B cell (primary cell): ENCODE results near the gene IL19. TPM values are rescaled to one million over a fixed set of nuclear protein-coding genes. Genes with fewer than 3 reads are reported as not detected.

Source experiments
- ATAC-seq: fragments of 200-7000 bp; cut with Tn5 transposase; one replicate; pipeline ENCODE4 v1.10.0; 2021; ENCODE audit warnings: low read depth, mild to moderate bottlenecking, moderate number of reproducible peaks, moderate library complexity
- CTCF ChIA-PET: fragments of 350-600 bp; sonication (Branson Sonifier 250); formaldehyde crosslinking; loops from one replicate; lab custom pipeline; 2021; ENCODE audit warnings: antibody characterized with exemption, inconsistent platforms; lab: Charles Lee
- POLR2A ChIA-PET: fragments of 350-600 bp; sonication (Branson Sonifier 250); formaldehyde crosslinking; loops from one replicate; lab custom pipeline; 2021; ENCODE audit warnings: antibody characterized with exemption; lab: Charles Lee
- DNase-seq: peaks from one replicate; pipeline ENCODE4 v3.0.0; 2013
- H2AFZ ChIP-seq: 2 replicates; pipeline ENCODE4 v1.6.1; 2012; ENCODE audit warnings: mild to moderate bottlenecking, low read depth, low read length; ENCODE audit not compliant: insufficient read depth, poor library complexity, severe bottlenecking
- H3K27ac ChIP-seq, 2 donors: 1 replicate in 1 of 2; 2 replicates in 1 of 2; pipeline ENCODE4 v1.5.1; 2012 to 2013; ENCODE audit warnings: low read length in 2 of 2, mild to moderate bottlenecking in 2 of 2, moderate library complexity in 1 of 2
- H3K27me3 ChIP-seq, 4 experiments: fragments of 200-600 bp in 1 of 4; sonication (generic) in 1 of 4; replicated peaks in 1 of 4; 1 replicate in 2 of 4; 2 replicates in 2 of 4; pipeline versions ENCODE4 v1.6.1 to v1.7.0; 2013 to 2016; ENCODE audit warnings: low read length in 3 of 4, mild to moderate bottlenecking in 2 of 4, mixed read lengths in 1 of 4, moderate library complexity in 1 of 4; ENCODE audit not compliant: insufficient read depth in 4 of 4, control insufficient read depth in 3 of 4; ENCODE audit errors: control extremely low read depth in 1 of 4
- H3K36me3 ChIP-seq, 2 experiments: replicated peaks in 1 of 2; 1 replicate in 1 of 2; 2 replicates in 1 of 2; pipeline versions ENCODE4 v1.6.1 to v1.7.1; 2013; ENCODE audit warnings: low read length in 1 of 2; ENCODE audit not compliant: insufficient read depth in 2 of 2, control insufficient read depth in 1 of 2; ENCODE audit errors: control extremely low read depth in 1 of 2, extremely low read depth in 1 of 2
- H3K4me1 ChIP-seq, 2 donors: fragments of 200-600 bp in 1 of 2; sonication (generic) in 1 of 2; 1 replicate in 1 of 2; 2 replicates in 1 of 2; pipeline versions ENCODE4 v1.5.1 to v1.6.1; 2013 to 2017; ENCODE audit warnings: low read length in 2 of 2; ENCODE audit not compliant: control insufficient read depth in 2 of 2, insufficient read depth in 2 of 2
- H3K4me2 ChIP-seq: replicated peaks from 2 replicates; pipeline ENCODE3; 2012; ENCODE audit warnings: mild to moderate bottlenecking, low read depth, low read length; ENCODE audit not compliant: poor library complexity, severe bottlenecking
- H3K4me3 ChIP-seq, 5 experiments: fragments of 200-600 bp in 1 of 5; sonication (generic) in 1 of 5; 1 replicate in 3 of 5; 2 replicates in 2 of 5; pipeline versions ENCODE4 v1.5.1 to v1.7.0; 2011 to 2016; ENCODE audit warnings: low read length in 4 of 5, mild to moderate bottlenecking in 4 of 5, low read depth in 2 of 5, control low read depth in 1 of 5, moderate library complexity in 1 of 5; ENCODE audit not compliant: insufficient read depth in 1 of 5; ENCODE audit errors: control extremely low read depth in 1 of 5, extremely low read depth in 1 of 5
- H3K79me2 ChIP-seq: fragments of 200-600 bp; sonication (generic); one replicate; pipeline ENCODE4 v1.6.0; 2016; ENCODE audit warnings: low read length; ENCODE audit not compliant: control insufficient read depth, insufficient read depth
- H3K9ac ChIP-seq: fragments of 200-600 bp; sonication (generic); 2 replicates; pipeline ENCODE4 v1.6.1; 2017; ENCODE audit warnings: mild to moderate bottlenecking, low read length, moderate library complexity
- H3K9me3 ChIP-seq, 3 donors: one replicate each; pipeline versions ENCODE4 v1.6.1 to v1.7.1; 2013; ENCODE audit warnings: low read length in 2 of 3; ENCODE audit not compliant: control insufficient read depth in 2 of 3, insufficient read depth in 1 of 3; ENCODE audit errors: control extremely low read depth in 1 of 3
- H4K20me1 ChIP-seq: 2 replicates; pipeline ENCODE4 v1.6.0; 2012; ENCODE audit warnings: mild to moderate bottlenecking, low read length; ENCODE audit not compliant: insufficient read depth, control insufficient read depth, poor library complexity, severe bottlenecking
- H3K27ac Mint-ChIP-seq: one replicate; pipeline ENCODE4 v1.8.0; 2021; ENCODE audit warnings: mixed read lengths
- H3K27me3 Mint-ChIP-seq: one replicate; pipeline ENCODE4 v1.8.0; 2021; ENCODE audit warnings: mixed read lengths
- H3K4me1 Mint-ChIP-seq: one replicate; pipeline ENCODE4 v1.8.0; 2021; ENCODE audit warnings: mixed read lengths
- H3K4me3 Mint-ChIP-seq: one replicate; pipeline ENCODE4 v1.8.0; 2021; ENCODE audit warnings: mixed read lengths
- H3K9me3 Mint-ChIP-seq: one replicate; pipeline ENCODE4 v1.8.0; 2022; ENCODE audit warnings: mixed read lengths; ENCODE audit not compliant: insufficient read depth
- EZH2 ChIP-seq: IDR thresholded peaks from 2 replicates; pipeline ENCODE4 v1.6.1; 2012; ENCODE audit warnings: borderline replicate concordance, low read depth, mild to moderate bottlenecking, moderate library complexity, low read length; ENCODE audit not compliant: insufficient read depth, poor library complexity, severe bottlenecking
- WGBS: methylation state at CpG from one replicate; pipeline ENCODE4 v1.1.5; 2013; ENCODE audit warnings: missing lambda C conversion rate; ENCODE audit not compliant: insufficient coverage; 5-methylcytosine and 5-hydroxymethylcytosine counted together
- intact Hi-C: fragments of 100-400 bp; cut with micrococcal nuclease; formaldehyde crosslinking; loops from one replicate; pipeline ENCODE4 v1.10.0; 2022
- polyA plus RNA-seq: library from polyadenylated mRNA; depleted of rRNA; stranded (reverse); fragments of >200 nt; gene quantifications from 2 replicates; pipeline ENCODE4 v1.2.3, GENCODE V29; 2012
- total RNA-seq, 2 donors: library from RNA; stranded (reverse); fragments of 120-200 nt in 1 of 2; gene quantifications; 1 replicate in 1 of 2; 2 replicates in 1 of 2; pipeline versions ENCODE4 v1.2.3 to v1.2.4, GENCODE V29; 2013 to 2022
- TF ChIP-seq, protein P1 (sequence below): fragments of 200-600 bp; IDR thresholded peaks from one replicate; pipeline ENCODE4 v1.8.0; 2022; ENCODE audit warnings: antibody characterized with exemption, mild to moderate bottlenecking

The IL19 gene
- total and polyA plus RNA-seq, 2 donors (not counting 1 experiment from before 2014, with no cell fraction given) = 0.27 TPM; not detected in 1

- Histone ChIP-seq H3K9me3 (no peaks in the 10 kb centered on the region), H3K9ac (no peak overlapping the region), H3K27me3 (no peaks in the 10 kb centered on the region), H3K36me3 (peaks cover 2 to 43% of the 10 kb centered on the region in 2 experiments), H3K4me1 (peaks cover 25 to 32% of the 10 kb centered on the region in 2 donors), H2AFZ (no peak overlapping the region), H4K20me1 (peaks cover 60% of the 10 kb centered on the region), H3K79me2 (peaks cover 48% of the 10 kb centered on the region), H3K4me3 (no peak overlapping the region), H3K4me2 (no peak overlapping the region), H3K27ac (no peak overlapping the region)
- ATAC-seq (no peak), DNase-seq (no peak)
- Mint-ChIP-seq H3K4me1 (peaks cover 44% of the 10 kb centered on the region), H3K27ac (no peak overlapping the region), H3K9me3 (no peaks in the 10 kb centered on the region), H3K27me3 (no peaks in the 10 kb centered on the region), H3K4me3 (no peak overlapping the region)
- intact Hi-C loops = loop anchor here (2.0 kb wide), 2 partner anchors 63 to 81 kb away; no protein-coding TSS in a partner anchor
- 67% methylated on average over 8 of the region's 8 CpGs for WGBS
- ChIA-PET POLR2A (interaction anchor here (1.0 kb wide), 1 partner anchor 89 kb away, joined by 8 read pairs; no protein-coding TSS in a partner anchor), CTCF (interaction anchor here (0.6 to 13.1 kb wide), 11 partner anchors 36 to 253 kb away, joined by 3 to 145 read pairs (median 3); partner anchors contain the start of gene IL20)
- no peak for TF ChIP-seq EZH2
- TF ChIP-seq, protein P1, sequence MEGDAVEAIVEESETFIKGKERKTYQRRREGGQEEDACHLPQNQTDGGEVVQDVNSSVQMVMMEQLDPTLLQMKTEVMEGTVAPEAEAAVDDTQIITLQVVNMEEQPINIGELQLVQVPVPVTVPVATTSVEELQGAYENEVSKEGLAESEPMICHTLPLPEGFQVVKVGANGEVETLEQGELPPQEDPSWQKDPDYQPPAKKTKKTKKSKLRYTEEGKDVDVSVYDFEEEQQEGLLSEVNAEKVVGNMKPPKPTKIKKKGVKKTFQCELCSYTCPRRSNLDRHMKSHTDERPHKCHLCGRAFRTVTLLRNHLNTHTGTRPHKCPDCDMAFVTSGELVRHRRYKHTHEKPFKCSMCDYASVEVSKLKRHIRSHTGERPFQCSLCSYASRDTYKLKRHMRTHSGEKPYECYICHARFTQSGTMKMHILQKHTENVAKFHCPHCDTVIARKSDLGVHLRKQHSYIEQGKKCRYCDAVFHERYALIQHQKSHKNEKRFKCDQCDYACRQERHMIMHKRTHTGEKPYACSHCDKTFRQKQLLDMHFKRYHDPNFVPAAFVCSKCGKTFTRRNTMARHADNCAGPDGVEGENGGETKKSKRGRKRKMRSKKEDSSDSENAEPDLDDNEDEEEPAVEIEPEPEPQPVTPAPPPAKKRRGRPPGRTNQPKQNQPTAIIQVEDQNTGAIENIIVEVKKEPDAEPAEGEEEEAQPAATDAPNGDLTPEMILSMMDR = no peak
These were observed 42.4 kb upstream of the IL19 start for GRCh38 chr1:206727981-206728696.

- no peak overlapping the region for H3K9ac ChIP-seq
- H3K9me3 Mint-ChIP-seq = no peaks in the 10 kb centered on the region
- no peak overlapping the region for H3K27ac ChIP-seq
- ChIA-PET POLR2A (interaction anchor here (1.0 kb wide), 1 partner anchor 89 kb away, joined by 8 read pairs; no protein-coding TSS in a partner anchor), CTCF (interaction anchor here (1.0 to 13.1 kb wide), 6 partner anchors 66 to 253 kb away, joined by 3 to 145 read pairs (median 68); partner anchors contain the start of gene IL20)
- WGBS = 33% methylated on average over 9 of the region's 9 CpGs
- no peak overlapping the region for H2AFZ ChIP-seq
- no peak overlapping the region for H3K4me3 Mint-ChIP-seq
- no peaks in the 10 kb centered on the region for H3K27me3 Mint-ChIP-seq
- H3K4me3 ChIP-seq = no peak overlapping the region
- peaks cover 41% of the 10 kb centered on the region for H3K4me1 Mint-ChIP-seq
- no peak for DNase-seq
- H3K4me1 ChIP-seq = peaks cover 25 to 32% of the 10 kb centered on the region in 2 donors
- peaks cover 55% of the 10 kb centered on the region for H4K20me1 ChIP-seq
- no peak overlapping the region for H3K4me2 ChIP-seq
- no peaks in the 10 kb centered on the region for H3K27me3 ChIP-seq
- TF ChIP-seq EZH2 = no peak
- TF ChIP-seq, protein P1 = no peak
- no peak overlapping the region for H3K27ac Mint-ChIP-seq
- intact Hi-C loops = no loop called here
- no peaks in the 10 kb centered on the region for H3K9me3 ChIP-seq
- H3K36me3 ChIP-seq = peaks cover 2 to 46% of the 10 kb centered on the region in 2 experiments
- ATAC-seq = no peak
- peaks cover 43% of the 10 kb centered on the region for H3K79me2 ChIP-seq
These were observed 41.9 kb upstream of the IL19 start for GRCh38 chr1:206728697-206728987.
